Measurements from ENCODE around the gene SLC10A7. TPM values are rescaled to one million over a fixed set of nuclear protein-coding genes. Genes with fewer than 3 reads are reported as not detected.

The SLC10A7 gene
- total and polyA plus RNA-seq, 2 experiments from 2014 or later: 0.81 to 4.3 TPM

- Mint-ChIP-seq H3K4me3 (no peak overlapping the region), H3K36me3 (ENCODE audit: low read depth) (no peaks in the 10 kb centered on the region), H3K4me1 (peaks cover 22% of the 10 kb centered on the region), H3K27ac (no peak overlapping the region), H3K9me3 (no peaks in the 10 kb centered on the region), H3K27me3 (ENCODE audit: insufficient read depth, low read depth, poor library complexity) (peaks cover 2% of the 10 kb centered on the region)
- ATAC-seq (no peak), DNase-seq (ENCODE audit: low spot score) (no peak)
- Histone ChIP-seq H3K27ac (ENCODE audit: low read depth) (no peak overlapping the region), H3K36me3 (ENCODE audit: insufficient read depth) (no peaks in the 10 kb centered on the region), H3K9me2 (ENCODE audit: insufficient read depth) (no peaks in the 10 kb centered on the region), H3K4me3 (no peak overlapping the region), H4K20me1 (replicated peaks; ENCODE audit: insufficient read depth) (no peaks in the 10 kb centered on the region), H3K27me3 (ENCODE audit: insufficient read depth) (no peaks in the 10 kb centered on the region), H2AFZ (no peak overlapping the region), H3K79me2 (replicated peaks; ENCODE audit: insufficient read depth) (no peaks in the 10 kb centered on the region), H3K4me1 (ENCODE audit: insufficient read depth) (peaks cover 5% of the 10 kb centered on the region), H3K4me2 (no peak overlapping the region), H3F3A (replicated peaks; ENCODE audit: low read depth) (no peaks in the 10 kb centered on the region)
- TF ChIP-seq ZNF331 (CRISPR knock-in tag; IDR thresholded peaks at IDR 0.05; ENCODE audit: low read depth) (no peak), JUNB (IDR thresholded peaks at IDR 0.05; ENCODE audit: unreplicated experiment) (no peak), CREB1 (CRISPR knock-in tag; IDR thresholded peaks at IDR 0.05; ENCODE audit: low read depth) (no peak), STAT1 (IDR thresholded peaks at IDR 0.05; ENCODE audit: unreplicated experiment) (no peak), NANOG (IDR thresholded peaks at IDR 0.05; ENCODE audit: borderline replicate concordance) (no peak), EZH2phosphoT487 (IDR thresholded peaks at IDR 0.05; ENCODE audit: unreplicated experiment) (no peak), ZNF114 (CRISPR knock-in tag; IDR thresholded peaks at IDR 0.05) (no peak), EZH2 (IDR thresholded peaks at IDR 0.05; ENCODE audit: low read depth, unreplicated experiment) (no peak), POLR2AphosphoS5 (IDR thresholded peaks at IDR 0.05; ENCODE audit: low read depth) (no peak)
- TF ChIP-seq, protein P1, sequence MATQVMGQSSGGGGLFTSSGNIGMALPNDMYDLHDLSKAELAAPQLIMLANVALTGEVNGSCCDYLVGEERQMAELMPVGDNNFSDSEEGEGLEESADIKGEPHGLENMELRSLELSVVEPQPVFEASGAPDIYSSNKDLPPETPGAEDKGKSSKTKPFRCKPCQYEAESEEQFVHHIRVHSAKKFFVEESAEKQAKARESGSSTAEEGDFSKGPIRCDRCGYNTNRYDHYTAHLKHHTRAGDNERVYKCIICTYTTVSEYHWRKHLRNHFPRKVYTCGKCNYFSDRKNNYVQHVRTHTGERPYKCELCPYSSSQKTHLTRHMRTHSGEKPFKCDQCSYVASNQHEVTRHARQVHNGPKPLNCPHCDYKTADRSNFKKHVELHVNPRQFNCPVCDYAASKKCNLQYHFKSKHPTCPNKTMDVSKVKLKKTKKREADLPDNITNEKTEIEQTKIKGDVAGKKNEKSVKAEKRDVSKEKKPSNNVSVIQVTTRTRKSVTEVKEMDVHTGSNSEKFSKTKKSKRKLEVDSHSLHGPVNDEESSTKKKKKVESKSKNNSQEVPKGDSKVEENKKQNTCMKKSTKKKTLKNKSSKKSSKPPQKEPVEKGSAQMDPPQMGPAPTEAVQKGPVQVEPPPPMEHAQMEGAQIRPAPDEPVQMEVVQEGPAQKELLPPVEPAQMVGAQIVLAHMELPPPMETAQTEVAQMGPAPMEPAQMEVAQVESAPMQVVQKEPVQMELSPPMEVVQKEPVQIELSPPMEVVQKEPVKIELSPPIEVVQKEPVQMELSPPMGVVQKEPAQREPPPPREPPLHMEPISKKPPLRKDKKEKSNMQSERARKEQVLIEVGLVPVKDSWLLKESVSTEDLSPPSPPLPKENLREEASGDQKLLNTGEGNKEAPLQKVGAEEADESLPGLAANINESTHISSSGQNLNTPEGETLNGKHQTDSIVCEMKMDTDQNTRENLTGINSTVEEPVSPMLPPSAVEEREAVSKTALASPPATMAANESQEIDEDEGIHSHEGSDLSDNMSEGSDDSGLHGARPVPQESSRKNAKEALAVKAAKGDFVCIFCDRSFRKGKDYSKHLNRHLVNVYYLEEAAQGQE (IDR thresholded peaks at IDR 0.05; ENCODE audit: unreplicated experiment): no peak
- TF ChIP-seq, protein P2, sequence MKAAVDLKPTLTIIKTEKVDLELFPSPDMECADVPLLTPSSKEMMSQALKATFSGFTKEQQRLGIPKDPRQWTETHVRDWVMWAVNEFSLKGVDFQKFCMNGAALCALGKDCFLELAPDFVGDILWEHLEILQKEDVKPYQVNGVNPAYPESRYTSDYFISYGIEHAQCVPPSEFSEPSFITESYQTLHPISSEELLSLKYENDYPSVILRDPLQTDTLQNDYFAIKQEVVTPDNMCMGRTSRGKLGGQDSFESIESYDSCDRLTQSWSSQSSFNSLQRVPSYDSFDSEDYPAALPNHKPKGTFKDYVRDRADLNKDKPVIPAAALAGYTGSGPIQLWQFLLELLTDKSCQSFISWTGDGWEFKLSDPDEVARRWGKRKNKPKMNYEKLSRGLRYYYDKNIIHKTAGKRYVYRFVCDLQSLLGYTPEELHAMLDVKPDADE (IDR thresholded peaks at IDR 0.05): no peak
- TF ChIP-seq, protein P3, sequence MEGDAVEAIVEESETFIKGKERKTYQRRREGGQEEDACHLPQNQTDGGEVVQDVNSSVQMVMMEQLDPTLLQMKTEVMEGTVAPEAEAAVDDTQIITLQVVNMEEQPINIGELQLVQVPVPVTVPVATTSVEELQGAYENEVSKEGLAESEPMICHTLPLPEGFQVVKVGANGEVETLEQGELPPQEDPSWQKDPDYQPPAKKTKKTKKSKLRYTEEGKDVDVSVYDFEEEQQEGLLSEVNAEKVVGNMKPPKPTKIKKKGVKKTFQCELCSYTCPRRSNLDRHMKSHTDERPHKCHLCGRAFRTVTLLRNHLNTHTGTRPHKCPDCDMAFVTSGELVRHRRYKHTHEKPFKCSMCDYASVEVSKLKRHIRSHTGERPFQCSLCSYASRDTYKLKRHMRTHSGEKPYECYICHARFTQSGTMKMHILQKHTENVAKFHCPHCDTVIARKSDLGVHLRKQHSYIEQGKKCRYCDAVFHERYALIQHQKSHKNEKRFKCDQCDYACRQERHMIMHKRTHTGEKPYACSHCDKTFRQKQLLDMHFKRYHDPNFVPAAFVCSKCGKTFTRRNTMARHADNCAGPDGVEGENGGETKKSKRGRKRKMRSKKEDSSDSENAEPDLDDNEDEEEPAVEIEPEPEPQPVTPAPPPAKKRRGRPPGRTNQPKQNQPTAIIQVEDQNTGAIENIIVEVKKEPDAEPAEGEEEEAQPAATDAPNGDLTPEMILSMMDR (conservative IDR thresholded peaks at IDR 0.05; ENCODE audit: low read depth in 2 of 2): no peak
- TF ChIP-seq, protein P4, sequence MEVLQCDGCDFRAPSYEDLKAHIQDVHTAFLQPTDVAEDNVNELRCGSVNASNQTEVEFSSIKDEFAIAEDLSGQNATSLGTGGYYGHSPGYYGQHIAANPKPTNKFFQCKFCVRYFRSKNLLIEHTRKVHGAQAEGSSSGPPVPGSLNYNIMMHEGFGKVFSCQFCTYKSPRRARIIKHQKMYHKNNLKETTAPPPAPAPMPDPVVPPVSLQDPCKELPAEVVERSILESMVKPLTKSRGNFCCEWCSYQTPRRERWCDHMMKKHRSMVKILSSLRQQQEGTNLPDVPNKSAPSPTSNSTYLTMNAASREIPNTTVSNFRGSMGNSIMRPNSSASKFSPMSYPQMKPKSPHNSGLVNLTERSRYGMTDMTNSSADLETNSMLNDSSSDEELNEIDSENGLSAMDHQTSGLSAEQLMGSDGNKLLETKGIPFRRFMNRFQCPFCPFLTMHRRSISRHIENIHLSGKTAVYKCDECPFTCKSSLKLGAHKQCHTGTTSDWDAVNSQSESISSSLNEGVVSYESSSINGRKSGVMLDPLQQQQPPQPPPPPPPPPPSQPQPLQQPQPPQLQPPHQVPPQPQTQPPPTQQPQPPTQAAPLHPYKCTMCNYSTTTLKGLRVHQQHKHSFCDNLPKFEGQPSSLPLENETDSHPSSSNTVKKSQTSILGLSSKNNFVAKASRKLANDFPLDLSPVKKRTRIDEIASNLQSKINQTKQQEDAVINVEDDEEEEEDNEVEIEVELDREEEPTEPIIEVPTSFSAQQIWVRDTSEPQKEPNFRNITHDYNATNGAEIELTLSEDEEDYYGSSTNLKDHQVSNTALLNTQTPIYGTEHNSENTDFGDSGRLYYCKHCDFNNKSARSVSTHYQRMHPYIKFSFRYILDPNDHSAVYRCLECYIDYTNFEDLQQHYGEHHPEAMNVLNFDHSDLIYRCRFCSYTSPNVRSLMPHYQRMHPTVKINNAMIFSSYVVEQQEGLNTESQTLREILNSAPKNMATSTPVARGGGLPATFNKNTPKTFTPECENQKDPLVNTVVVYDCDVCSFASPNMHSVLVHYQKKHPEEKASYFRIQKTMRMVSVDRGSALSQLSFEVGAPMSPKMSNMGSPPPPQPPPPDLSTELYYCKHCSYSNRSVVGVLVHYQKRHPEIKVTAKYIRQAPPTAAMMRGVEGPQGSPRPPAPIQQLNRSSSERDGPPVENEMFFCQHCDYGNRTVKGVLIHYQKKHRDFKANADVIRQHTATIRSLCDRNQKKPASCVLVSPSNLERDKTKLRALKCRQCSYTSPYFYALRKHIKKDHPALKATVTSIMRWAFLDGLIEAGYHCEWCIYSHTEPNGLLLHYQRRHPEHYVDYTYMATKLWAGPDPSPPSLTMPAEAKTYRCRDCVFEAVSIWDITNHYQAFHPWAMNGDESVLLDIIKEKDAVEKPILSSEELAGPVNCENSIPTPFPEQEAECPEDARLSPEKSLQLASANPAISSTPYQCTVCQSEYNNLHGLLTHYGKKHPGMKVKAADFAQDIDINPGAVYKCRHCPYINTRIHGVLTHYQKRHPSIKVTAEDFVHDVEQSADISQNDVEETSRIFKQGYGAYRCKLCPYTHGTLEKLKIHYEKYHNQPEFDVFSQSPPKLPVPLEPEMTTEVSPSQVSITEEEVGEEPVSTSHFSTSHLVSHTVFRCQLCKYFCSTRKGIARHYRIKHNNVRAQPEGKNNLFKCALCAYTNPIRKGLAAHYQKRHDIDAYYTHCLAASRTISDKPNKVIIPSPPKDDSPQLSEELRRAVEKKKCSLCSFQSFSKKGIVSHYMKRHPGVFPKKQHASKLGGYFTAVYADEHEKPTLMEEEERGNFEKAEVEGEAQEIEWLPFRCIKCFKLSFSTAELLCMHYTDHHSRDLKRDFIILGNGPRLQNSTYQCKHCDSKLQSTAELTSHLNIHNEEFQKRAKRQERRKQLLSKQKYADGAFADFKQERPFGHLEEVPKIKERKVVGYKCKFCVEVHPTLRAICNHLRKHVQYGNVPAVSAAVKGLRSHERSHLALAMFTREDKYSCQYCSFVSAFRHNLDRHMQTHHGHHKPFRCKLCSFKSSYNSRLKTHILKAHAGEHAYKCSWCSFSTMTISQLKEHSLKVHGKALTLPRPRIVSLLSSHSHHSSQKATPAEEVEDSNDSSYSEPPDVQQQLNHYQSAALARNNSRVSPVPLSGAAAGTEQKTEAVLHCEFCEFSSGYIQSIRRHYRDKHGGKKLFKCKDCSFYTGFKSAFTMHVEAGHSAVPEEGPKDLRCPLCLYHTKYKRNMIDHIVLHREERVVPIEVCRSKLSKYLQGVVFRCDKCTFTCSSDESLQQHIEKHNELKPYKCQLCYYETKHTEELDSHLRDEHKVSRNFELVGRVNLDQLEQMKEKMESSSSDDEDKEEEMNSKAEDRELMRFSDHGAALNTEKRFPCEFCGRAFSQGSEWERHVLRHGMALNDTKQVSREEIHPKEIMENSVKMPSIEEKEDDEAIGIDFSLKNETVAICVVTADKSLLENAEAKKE (CRISPR knock-in tag; IDR thresholded peaks at IDR 0.05): no peak
Observed at GRCh38 chr4:146462251-146462650, 59.5 kb downstream of the SLC10A7 start.

Measured in GM23338 (cell line).